Astrocyte of the hippocampus (primary cell): ENCODE results near the gene AGBL3.

Experiments
- DNase-seq: peaks from one replicate; pipeline ENCODE4 v3.0.0; 2011; ENCODE audit warnings: low read depth, low spot score

The AGBL3 gene

DNA sequence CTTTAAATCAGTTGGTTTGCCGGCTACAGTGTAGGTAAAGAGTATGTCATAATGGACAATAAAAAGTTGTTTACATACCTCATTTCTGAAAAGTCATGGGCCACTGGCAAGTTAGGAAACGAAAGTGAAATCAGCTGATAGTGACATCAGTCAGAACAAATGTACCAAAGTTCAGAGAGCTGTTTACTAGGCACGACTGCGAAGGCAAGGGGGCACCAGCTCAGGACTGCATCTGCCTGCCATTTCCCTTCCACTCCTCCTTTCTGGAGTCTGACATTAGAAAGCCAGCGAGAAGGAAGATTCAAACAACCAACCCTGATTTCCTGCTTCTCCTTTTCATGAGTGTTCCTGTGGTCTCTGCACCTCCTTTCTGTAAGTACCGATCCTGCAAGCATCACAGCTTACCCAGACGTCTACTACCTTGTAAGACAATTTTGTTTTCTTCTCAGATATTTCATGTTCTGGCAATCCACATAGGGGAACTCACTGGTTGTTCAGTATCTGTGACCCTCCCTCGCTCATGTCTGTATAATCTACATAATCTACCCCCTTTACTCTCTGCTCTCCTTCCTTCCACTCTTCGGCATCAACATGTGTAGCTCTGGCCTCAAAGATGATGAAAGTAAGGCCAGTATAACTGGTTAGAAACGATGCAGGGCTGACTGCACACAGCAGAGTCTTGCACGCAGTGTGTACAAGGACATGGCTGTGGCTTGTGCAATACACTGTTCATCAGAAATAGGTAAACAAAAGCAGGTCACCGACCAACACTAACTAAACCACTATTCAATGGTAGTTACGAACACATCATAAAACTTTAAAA lies 161.8 kb downstream of the AGBL3 start, which contains the start of gene TMEM140:
TSS of gene TMEM140 (plus strand) at position 174 of the 823 bp plus-strand sequence. CDS start 16,370 bp downstream, outside the sequence.
- no peak for DNase-seq

DNA sequence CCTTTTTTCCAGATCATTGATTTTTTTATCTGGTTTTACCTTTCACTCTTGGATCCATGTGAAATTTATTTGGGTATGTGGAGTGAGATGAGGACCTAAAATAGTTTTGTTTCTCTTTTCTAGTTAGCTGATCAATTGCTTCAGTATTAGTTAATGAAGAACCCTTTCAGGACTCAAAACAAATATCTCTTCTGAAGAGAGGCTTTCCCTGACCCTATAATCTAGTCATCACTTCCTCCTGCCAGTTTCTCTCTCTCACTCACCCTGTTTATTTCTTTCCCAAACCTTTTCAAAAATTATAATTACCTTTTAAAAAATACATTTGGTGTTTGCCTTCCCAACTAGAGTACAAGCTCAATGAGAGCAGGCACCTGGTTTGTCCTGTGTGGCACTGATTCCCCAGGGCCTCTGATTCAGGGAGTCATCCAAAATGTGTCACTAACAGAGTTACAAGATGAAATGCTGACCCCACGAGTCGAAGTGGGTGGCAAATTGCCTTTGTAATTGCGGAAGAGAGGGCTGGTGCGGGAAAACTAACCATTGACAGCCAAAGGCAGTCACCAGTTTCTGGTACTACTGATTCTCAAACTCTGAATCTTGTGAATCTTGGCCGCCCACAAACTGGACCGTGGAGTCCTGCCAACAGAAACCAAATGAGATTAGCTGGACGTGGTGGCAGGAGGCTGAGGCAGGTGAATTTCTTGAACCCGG lies 163.9 kb downstream of the AGBL3 start:
- DNase-seq: no peak

DNA sequence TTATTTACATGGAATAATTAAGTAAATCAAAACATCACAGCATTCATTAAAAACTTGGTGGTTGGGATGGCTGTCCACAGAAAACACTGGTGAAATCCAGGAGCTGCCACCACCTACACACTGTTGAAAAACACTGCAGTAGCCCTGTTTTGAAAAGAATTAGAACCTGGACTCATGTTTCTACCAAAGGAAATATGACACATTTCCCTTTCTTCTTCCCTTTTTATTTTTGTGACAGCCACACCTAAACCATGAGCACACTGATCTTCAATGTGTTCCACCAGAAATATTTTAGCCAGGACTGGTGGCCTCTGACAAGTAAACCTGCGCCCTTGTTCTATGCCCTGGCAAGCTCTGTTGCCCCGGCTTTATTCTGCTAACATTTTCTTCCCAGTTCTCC lies 164.8 kb downstream of the AGBL3 start:
- no peak for DNase-seq

DNA sequence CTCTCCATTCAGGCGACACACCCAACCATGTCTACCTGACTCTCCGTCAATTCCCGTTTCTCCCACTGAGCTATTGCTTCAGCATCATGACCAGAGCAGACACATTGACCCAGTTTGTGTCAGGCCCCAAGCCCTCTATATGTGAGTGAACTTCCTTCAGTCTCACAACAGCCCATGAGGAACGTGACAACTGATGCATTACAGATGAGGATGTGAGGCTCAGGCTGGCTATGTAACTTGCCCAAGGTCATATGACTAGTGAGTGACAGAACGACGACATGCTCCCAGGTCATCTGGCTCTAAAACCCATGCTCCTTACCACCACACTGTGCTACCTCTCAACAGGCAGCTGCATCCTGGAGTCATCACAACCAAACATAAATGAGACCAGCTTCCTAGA lies 165.2 kb downstream of the AGBL3 start:
- DNase-seq: no peak

DNA sequence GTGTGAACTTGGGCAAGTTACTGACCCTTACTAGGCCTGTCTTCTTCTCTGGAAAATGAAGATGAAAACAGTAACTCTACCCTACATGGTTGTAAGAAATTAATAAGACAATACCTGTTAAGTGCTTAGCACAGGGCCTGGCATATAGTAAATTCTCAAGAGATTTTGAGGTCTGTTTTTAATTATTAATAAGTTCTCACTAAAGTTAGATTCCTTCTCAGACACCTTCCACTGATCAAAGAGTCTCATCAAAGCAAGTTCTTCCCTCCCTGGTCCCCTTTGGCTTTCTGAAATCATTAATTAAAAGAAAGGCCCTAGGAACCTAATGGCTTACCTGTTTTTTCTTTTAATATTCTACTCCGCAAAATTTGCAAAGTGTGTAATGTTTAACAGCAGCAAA lies 166.1 kb downstream of the AGBL3 start:
- no peak for DNase-seq

DNA sequence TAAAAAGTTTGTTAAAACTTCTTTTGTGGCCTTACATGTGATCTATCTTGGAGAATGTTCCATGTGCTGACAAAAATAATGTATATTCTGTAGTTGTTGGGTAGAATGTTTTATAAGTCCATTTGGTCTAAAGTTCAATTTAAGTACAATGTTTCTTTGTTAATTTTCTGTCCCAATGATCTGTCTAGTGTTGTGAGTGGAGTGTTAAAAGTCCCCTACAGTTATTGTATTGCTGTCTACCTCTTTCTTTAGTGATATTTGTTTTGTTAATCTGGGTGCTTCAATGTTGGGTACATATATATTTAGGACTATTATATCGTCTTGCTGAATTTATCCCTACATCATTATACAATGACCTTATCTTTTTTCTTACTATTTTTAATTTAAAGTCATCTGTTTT lies 168.4 kb downstream of the AGBL3 start:
- DNase-seq: no peak

DNA sequence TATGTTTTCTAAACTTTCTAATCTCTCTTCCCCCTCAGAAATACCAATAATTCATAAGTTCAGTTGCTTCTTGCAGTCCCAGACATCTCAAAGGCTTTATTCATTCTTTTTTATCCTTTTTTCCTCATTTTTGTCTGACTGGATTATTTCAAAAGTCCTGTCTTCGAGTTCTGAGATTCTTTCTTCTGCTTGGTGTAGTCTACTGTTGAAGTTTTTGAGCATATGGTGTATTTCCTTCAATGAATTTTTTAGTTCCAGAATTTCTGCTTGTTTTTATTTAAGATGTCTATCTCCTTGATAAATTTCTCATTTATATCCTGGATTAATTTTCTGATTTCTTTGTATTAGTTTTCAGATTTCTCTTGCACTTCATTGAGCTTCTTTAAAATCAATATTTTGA lies 170.0 kb downstream of the AGBL3 start:
- DNase-seq: no peak

DNA sequence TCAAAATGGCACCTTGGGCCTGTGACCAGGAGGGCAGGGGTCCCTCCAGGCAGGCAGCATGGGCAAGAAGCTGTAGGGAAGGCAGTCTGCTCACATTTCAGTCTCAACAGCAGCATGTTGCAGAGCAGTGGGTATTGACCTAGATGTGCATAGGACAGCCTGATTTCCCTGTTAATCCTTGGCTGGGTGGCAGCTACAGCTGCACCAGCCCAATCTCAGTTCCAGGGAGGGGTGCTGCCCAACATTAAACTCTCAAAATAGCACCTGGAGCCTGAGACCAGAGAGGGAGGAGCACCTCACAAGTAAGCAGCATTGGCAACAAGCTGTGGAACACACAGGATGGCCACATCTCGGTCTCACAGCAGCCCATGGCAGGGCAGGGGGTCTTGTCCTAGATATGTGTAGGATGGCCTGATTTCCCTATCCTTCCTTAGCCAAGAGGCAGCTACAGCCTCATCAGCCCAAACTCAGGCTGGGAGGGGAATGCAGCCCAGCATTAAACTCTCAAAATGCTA lies 171.9 kb downstream of the AGBL3 start:
- DNase-seq: no peak

DNA sequence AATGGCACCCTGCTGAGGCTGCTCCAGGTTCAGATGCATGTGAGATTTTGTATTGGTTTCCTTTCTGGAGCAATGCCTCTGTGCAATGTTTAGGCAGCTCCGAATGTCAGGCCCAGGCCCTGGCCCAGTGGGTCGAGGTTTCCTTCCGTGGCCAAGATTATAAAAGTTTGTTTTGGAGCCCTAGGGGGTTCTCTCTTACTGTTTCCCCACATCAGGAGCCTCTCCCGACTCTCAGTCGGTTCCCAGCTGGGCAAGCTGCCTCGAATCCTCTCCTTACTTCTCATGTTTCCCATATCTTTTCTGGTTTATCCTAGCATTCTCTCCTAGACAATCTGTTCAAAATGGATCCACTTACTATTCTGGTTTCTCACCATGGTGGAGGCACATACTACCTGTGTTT lies 172.6 kb downstream of the AGBL3 start:
- DNase-seq: no peak

DNA sequence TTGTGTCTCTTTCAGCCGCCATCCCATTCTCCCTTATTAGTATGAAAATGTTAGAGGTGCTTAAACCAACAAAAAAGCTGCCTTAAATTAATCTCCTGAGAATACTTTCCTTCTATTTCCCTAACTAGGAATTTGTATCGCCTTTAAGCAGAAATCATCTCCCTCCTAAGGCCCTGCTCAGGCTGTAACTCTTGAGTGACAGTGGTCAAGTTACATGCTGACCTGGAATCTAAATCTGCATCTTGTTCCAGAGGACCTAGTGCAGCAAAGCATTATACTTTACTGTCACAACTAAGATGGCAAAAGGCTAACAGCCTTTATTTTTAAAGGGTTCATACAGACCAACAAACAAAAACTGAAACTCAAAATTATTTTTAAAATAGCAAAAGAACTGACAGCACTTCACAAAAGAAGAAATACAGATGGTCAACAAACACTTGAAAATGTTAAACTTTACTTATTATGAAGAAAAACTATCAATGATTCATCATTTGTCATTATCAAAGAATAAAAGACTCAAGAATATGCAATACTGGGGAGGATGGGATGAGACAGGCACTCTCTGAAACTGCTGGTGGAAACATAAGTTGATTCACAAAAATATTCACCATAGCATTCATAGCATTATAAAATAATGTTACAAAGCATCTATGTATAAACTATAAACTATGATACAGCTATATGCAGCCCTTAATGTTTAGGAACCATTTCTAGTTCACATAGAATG lies 173.2 kb downstream of the AGBL3 start:
- DNase-seq: no peak

DNA sequence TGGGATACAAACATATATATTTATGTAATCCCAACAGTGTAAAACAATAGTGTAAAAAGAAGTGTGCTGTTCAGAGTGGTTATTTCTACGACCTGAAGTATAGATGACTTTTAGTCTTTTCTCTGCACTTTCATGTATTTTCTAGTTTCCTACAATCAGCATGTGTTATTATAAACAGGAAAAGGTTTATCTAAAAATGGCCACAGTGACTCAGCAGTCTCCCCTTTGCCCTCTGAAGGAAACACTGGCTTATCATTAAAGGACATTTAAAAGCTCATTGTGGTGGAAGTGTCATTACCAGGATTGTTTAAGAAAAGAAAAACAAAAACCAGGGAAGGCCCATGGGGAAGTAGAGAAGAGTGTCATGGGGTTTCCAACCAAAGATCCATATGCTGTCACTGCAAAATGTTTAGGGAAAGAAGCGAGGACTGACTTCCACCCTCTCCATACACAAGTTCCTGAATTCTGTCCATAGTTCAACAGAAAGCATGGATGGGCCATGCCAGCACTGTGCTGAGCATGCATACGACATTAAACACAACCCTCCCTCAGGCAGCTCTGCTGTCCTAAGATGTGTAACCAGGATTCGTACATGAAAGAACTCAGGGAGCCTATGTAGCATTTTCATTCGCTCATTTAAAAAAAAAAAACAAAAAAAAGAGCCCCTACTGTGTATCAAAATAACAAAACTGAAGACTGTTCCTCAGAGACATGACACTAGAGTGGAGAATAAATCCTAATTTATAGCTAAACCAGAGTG lies 174.0 kb downstream of the AGBL3 start:
- peak; percentile 11 for DNase-seq

DNA sequence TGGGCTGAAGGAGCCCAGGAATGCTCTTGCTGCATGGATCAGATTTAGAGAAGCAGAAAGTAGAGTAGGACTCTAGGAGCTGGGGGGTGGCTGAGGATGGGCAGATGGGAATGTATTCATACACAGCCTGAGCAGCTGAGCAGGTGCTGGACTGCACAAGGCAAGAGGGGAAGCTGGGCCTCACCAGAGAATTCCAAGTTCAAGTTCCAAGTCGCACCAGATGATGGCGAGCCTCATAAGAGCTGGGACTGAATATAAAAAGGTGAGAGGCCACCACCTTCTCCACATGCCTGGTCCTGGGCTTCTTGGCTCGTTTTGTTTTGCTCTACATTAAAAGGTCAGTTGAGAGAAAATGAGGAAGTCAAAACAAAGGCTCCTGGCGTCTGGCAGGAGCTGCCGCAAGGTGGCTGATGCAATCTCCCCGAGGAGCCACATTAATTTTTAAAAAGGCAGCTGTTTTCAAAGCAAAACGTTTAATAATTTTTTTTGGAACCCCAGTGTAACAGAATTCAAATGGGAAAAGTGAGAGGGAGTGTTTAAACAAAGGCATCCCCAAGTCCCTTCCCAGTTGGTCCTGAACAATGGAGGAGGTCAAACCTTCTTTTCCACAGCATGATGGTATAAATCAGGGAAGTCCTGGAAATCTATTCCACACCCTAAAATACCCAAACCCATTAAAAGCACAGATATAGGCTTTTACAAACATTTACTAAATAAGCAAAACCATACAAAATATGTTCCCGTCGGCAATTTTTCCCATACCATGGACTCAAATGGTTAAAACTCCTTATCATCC lies 174.7 kb downstream of the AGBL3 start:
- DNase-seq: no peak

DNA sequence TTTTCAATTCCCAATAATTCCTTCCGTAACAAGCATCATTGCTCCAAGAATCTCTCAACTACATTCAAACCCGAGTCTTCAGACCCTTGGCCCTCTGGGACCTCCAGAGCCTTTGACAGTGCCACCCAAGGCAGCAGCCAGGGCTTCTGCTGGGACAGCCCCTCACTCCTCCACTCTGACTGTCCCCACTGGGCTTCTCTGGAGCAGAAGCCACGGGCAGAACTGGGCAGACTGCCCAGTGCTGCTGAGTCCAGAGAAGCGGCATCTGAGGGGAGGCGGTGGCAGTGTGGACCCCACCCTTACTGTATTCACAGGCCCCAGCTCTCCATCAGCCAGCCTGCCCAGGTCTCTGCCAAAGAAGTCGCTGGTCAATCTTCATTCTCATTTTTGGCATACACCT lies 175.4 kb downstream of the AGBL3 start:
- no peak for DNase-seq

DNA sequence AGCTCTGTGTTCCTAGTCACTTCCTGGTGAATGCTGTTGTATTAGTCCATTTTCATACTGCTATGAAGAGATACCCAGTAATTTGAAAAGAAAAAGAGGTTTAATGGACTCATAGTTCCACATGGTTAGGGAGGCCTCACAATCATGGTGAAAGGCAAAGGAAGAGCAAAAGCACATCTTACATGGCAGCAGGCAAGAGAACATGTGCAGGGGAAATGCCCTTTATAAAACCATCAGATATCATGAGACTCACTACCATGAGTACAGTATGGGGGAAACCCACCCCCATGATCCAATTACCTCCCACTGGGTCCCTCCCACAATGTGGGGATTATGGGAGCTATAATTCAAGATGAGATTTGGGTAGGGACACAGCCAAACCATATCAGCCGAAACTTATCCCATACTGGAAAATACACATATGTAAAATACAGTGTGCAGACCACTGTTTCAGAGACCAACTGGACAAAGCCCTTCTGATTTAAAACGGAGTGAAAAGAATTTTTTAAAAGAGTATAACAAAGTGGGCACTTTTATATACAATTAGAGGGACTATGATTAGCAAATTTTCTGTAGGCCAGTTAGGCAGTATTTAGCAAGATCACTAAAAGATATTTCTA lies 176.2 kb downstream of the AGBL3 start:
- DNase-seq: no peak

DNA sequence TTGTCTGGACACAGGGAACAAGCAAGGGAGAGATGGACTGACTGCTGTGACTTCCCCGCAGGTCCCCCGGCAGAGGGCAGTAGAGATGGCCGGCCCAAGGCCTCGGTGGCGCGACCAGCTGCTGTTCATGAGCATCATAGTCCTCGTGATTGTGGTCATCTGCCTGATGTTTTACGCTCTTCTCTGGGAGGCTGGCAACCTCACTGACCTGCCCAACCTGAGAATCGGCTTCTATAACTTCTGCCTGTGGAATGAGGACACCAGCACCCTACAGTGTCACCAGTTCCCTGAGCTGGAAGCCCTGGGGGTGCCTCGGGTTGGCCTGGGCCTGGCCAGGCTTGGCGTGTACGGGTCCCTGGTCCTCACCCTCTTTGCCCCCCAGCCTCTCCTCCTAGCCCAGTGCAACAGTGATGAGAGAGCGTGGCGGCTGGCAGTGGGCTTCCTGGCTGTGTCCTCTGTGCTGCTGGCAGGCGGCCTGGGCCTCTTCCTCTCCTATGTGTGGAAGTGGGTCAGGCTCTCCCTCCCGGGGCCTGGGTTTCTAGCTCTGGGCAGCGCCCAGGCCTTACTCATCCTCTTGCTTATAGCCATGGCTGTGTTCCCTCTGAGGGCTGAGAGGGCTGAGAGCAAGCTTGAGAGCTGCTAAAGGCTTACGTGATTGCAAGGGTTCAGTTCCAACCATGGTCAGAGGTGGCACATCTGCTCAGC lies 178.2 kb downstream of the AGBL3 start:
- no peak for DNase-seq

DNA sequence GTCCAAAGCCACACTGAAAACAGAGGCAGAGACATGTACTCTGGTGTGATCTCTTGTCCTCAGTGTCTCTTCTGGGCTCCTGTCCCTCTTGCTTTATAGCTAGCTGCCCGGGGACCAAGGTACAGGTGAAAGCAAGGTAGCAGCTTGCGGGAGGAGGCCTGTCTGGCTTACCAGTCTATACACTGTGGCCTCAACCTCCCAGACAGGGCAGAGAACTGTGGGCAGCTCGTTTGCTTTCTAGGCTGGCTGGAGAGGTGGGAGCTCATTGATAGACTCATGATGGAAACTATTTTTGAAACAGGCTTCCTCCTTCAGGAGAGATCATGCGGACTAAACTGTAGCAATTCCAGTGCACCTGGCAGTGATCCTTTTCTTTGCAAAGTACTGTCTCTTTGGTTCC lies 179.6 kb downstream of the AGBL3 start:
- DNase-seq: no peak

DNA sequence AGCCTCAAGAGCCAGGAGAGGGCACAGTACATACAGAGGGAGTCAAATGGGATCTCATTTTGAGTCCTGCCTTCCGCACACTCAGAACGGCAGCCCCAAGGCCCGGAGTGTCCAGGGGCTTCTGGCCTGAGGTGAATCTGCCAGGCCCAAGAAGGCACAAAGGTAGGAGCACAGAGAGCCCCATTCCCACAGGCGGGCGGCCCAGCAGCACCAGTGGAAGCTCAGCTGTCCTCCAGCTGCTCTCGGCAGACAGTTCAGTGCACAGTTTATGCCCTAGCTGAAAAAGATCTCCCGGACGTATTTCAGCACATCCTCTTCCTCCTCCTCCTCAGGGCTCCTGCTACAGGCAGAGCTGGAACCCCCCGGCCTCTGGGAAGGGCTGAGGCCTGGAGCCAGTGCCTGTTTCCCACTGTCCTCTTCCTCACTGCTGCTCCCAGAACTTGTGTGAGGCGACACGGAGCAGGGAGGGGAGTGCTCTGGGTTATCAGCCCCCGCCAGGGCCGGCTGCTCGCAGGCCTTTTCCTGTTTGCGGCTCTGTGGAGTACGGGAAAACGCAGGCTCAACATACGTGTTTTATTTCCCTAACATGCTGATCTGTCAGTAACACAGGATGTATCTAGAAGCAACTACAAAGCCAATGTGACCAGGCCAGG lies 180.2 kb downstream of the AGBL3 start:
- DNase-seq: no peak

DNA sequence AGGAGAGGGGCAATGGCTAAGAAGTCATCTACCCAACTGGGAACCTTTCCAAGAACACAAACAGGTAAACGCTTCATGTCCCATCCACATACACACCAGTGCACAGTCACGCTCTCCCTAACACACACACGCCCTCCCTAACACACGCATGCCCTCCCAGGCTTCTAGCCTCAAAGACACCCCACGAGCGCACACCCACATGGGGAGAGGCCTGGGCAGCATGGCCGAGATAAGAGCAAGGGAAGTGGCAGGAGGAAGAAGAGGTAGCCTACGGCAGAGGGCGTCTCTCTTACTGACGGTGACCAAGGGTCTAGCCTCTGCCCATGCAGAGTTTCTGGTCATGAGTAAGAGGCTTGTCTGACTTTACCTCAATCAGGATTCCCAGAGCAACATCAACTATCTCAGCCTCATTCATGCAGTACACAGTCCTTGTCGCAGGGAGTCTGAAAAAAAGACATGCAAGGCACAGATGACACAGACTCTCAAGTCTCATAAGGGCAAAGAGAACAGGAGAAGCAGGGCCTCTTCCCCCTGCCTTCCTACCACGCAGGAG lies 181.1 kb downstream of the AGBL3 start:
- no peak for DNase-seq

DNA sequence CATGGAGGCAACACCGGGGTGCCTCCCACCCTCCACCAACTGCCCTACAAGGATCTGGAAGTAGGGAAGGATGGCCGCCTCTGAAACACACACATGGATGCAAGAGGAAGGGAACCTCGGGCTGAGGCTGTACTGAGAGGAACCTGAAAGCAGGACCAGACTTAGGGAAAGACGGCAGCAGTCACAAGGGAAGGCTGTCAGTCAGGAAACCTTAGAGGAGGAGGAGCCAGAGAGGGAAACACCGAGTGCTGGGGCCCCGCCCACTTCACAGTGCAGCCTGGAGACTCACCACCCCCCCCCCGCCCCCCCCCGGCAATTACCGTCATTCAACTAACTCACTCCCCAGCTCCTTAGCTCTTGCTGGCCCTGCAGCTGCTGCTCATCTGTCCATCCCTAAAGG lies 181.7 kb downstream of the AGBL3 start:
- DNase-seq: no peak
